Prostate gland (tissue), 2 donors: ENCODE measurements around the gene CBARP.

Source experiments
- CTCF ChIP-seq, 4 experiments: fragments of 200-600 bp in 2 of 4; fragments of 450-650 bp in 2 of 4; sonication (generic) in 2 of 4; IDR thresholded peaks; 1 replicate in 3 of 4; 2 replicates in 1 of 4; pipeline ENCODE4 v1.5.1; 2016 to 2019; ENCODE audit warnings: antibody characterized with exemption in 4 of 4, mild to moderate bottlenecking in 2 of 4, moderate library complexity in 2 of 4
- POLR2A ChIP-seq: fragments of 450-650 bp; IDR thresholded peaks from one replicate; pipeline ENCODE4 v1.6.1; 2016; ENCODE audit warnings: antibody characterized with exemption, mild to moderate bottlenecking
- POLR2AphosphoS5 ChIP-seq: sonication (generic); formaldehyde crosslinking; IDR thresholded peaks from one replicate; pipeline ENCODE4 v1.6.1; 2017; ENCODE audit warnings: antibody characterized with exemption

DNA sequence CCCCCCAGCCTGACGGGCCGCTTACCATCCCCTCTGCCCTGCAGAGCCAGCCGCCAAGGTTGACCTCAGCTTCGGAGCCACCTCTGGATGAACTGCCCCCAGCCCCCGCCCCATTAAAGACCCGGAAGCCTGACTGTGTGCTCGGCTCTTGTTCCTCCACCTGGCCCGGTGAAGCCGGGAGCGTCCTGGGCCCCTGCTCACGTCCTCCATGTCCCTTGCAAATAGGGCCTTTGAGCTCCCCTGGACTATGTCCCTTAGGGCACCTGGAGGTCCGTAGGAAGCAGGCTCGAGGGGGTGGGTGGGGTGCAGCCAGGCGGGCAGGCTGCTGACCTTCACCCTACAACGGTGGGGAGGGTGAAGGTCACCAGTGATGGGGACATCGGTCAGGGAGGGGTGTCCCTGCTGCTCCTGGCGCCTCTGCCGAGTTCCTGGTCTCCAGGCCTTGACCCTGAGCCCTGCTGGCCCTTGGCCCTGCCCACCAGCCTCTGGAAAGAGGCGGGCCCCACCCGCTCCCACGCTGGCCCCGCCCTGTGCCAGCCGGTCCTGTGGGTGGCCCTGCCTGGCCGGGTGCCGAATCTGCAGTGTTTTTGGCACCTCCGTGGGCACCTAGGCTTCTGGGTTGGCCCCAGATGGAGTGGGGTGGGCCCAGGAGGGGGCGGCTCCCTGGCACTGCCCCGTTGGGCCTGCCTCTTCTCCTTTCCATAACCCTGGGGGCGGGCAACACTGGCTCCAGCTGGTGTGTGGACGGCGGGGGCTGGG, 7.1 kb upstream of the CBARP start:
- TF ChIP-seq CTCF (IDR thresholded peaks at IDR 0.05) (no peak), POLR2AphosphoS5 (peak; percentile 12), POLR2A (peak; percentile 24)
